Measurements from ENCODE around the gene CCK. TPM values are rescaled to one million over a fixed set of nuclear protein-coding genes. Genes with fewer than 3 reads are reported as not detected.

The CCK gene
- total RNA-seq, 2 experiments from 2014 or later: not detected

- ATAC-seq: no peak
- POLR2A ChIA-PET: no interaction called here
- H3K9me3 Mint-ChIP-seq: peaks cover 9% of the 10 kb centered on the region
- H3K36me3 Mint-ChIP-seq (ENCODE audit: low read depth): peaks cover 4% of the 10 kb centered on the region
- H3K27ac Mint-ChIP-seq: no peak overlapping the region
- H3K4me1 Mint-ChIP-seq (ENCODE audit: low read depth): no peaks in the 10 kb centered on the region
- intact Hi-C loops (cut with micrococcal nuclease): no loop called here
- H3K27me3 Mint-ChIP-seq: peaks cover 17% of the 10 kb centered on the region
- TF ChIP-seq CTCF (IDR thresholded peaks at IDR 0.05): no peak
- CTCF ChIA-PET: interaction anchor here (2.5 kb wide), 1 partner anchor 11 kb away, joined by 9 read pairs; no protein-coding TSS in a partner anchor
- no peak overlapping the region for H3K4me3 Mint-ChIP-seq
- no peak for DNase-seq
Observed at GRCh38 chr3:42236611-42237010, 29.4 kb downstream of the CCK start.

GRCh38 chr3:42235532-42235931 lies 30.5 kb downstream of the CCK start:
- Mint-ChIP-seq H3K36me3 (ENCODE audit: low read depth) (peaks cover 4% of the 10 kb centered on the region), H3K9me3 (peaks cover 9% of the 10 kb centered on the region), H3K27ac (no peak overlapping the region), H3K4me1 (ENCODE audit: low read depth) (no peaks in the 10 kb centered on the region), H3K27me3 (peaks cover 17% of the 10 kb centered on the region), H3K4me3 (no peak overlapping the region)
- ChIA-PET CTCF (no interaction called here), POLR2A (no interaction called here)
- no peak for TF ChIP-seq CTCF (IDR thresholded peaks at IDR 0.05)
- intact Hi-C loops (cut with micrococcal nuclease): no loop called here
- DNase-seq (no peak), ATAC-seq (no peak)

- H3K36me3 Mint-ChIP-seq (ENCODE audit: low read depth): peaks cover 1% of the 10 kb centered on the region
- H3K9me3 Mint-ChIP-seq: no peaks in the 10 kb centered on the region
- no peak overlapping the region for H3K4me3 Mint-ChIP-seq
- ChIA-PET POLR2A (no interaction called here), CTCF (interaction anchor here (1.5 kb wide), 1 partner anchor 212 kb away, joined by 4 read pairs; no protein-coding TSS in a partner anchor)
- no peak overlapping the region for H3K27ac Mint-ChIP-seq
- peaks cover 7% of the 10 kb centered on the region for H3K27me3 Mint-ChIP-seq
- no peaks in the 10 kb centered on the region for H3K4me1 Mint-ChIP-seq (ENCODE audit: low read depth)
- intact Hi-C loops (cut with micrococcal nuclease): loop anchor here (5.0 kb wide), 1 partner anchor 211 kb away; no protein-coding TSS in a partner anchor
- ATAC-seq: no peak
- no peak for DNase-seq
- TF ChIP-seq CTCF (IDR thresholded peaks at IDR 0.05): no peak
Observed at GRCh38 chr3:42230860-42231259, 35.1 kb downstream of the CCK start.

- POLR2A ChIA-PET: no interaction called here
- H3K4me1 Mint-ChIP-seq (ENCODE audit: low read depth): no peaks in the 10 kb centered on the region
- H3K4me3 Mint-ChIP-seq: no peak overlapping the region
Observed at GRCh38 chr3:42229942-42230688, 35.9 kb downstream of the CCK start.

More at GRCh38 chr3:42229942-42230688, 35.9 kb downstream of the CCK start:
- intact Hi-C loops (cut with micrococcal nuclease): loop anchor here (5.0 kb wide), 1 partner anchor 212 kb away; no protein-coding TSS in a partner anchor
- no peak overlapping the region for H3K27ac Mint-ChIP-seq
- H3K36me3 Mint-ChIP-seq (ENCODE audit: low read depth): peaks cover 1% of the 10 kb centered on the region
- peaks cover 2% of the 10 kb centered on the region for H3K27me3 Mint-ChIP-seq
- DNase-seq: no peak
- CTCF ChIA-PET: interaction anchor here (0.6 to 2.5 kb wide), 12 partner anchors 17 to 307 kb away, joined by 3 to 13 read pairs (median 4); no protein-coding TSS in a partner anchor
- H3K9me3 Mint-ChIP-seq: no peaks in the 10 kb centered on the region
- peak; percentile 21 for TF ChIP-seq CTCF (IDR thresholded peaks at IDR 0.05)
- no peak for ATAC-seq
